ENCODE data around the gene SLC35D2.
"Not testable (repeated sequence)": the region's sequence is repeated elsewhere in the genome, so short reads cannot be mapped to it uniquely, and the experiment has no call there.

Gene SLC35D2

DNA sequence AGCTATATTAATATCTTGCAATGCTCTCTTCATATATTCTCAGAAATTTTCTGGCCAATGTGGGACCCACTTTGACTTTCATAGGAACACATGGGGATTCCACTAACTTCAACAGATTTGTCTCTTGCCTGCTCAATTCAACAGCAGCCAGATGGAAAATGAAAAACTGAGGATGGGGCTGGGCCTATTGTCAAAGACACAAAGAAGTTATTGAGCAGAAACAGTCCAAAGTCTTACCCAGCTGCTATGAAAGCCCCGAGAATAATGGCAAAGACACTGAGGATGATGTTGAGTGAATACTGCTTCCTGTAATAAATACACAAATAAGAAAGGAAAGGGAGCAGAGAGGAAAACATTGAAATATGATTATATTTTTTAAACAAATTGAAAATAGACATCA, 32.6 kb downstream of the SLC35D2 start:
- no peak for DNase-seq

DNA sequence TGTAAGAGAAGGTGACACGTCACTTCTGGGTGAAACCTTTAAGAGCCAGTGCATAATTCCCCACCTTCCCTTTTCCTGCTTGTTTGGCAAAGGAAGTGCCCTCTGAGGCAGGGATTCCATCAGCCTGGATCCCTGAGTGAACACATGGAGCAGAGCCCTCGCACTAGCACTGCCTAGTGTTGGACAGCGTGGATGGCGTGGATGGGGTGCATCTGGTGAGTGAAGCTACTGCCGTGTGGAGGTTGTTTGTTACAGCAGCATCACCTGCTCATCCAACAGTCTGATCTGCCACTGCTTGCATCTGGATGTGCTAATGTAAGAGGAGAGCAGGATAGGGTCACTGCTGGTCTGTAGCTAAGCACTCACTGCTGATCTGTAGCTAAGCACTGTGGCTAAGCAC, 35.2 kb downstream of the SLC35D2 start:
- DNase-seq = no peak

DNA sequence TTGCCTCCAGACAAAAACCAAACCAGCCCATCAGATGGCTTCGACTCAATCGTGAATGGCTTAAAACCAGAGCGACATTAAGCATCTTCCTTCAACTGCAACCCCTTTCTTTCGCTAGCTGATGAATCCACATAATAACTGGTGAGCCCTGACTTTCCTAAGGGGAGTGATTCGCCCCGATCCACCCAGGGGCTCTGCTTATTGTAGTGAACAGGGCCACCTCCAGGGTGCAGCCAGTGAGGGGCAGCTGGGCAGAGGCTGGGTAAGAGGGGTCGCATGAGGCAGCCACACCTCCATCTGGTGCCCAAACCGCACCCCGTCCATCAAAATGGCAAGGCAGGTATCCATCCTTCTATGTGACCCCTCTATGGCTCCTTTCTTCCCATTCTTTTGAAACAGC, 38.0 kb downstream of the SLC35D2 start:
- no peak for DNase-seq

DNA sequence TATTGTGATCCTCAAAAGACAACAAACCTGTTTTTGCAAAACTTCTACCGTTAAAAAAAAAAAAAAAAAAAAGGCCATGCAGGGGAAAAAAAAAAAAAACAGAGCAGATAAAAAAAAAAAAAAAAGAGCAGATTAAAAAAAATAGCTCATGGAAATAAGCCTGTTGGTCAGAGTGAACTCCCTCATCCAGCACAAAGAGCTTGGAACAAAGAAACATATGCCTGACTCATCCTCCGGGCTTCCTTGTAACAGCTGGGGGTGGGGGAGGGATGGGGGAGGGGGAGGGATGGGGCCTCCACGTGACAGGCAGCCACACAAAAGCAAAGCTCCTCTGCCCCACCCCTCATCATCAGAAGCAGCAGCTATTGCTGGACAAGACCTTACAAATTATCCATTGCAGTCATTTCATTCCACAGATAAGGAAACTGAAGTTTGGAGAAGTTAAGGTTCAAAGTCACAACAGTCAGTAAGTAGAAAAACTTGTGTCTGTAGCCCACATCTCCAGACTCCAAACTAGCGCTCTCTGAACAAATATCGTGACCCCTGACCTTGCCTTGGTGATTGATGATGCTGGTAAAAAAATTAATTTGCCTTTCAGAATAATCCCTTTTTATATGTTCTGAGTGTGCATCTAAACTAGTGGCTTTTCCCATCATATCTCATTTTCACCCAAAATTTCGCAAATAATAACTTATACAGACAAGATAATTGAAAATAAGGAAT, 38.9 kb downstream of the SLC35D2 start:
- DNase-seq = no peak

DNA sequence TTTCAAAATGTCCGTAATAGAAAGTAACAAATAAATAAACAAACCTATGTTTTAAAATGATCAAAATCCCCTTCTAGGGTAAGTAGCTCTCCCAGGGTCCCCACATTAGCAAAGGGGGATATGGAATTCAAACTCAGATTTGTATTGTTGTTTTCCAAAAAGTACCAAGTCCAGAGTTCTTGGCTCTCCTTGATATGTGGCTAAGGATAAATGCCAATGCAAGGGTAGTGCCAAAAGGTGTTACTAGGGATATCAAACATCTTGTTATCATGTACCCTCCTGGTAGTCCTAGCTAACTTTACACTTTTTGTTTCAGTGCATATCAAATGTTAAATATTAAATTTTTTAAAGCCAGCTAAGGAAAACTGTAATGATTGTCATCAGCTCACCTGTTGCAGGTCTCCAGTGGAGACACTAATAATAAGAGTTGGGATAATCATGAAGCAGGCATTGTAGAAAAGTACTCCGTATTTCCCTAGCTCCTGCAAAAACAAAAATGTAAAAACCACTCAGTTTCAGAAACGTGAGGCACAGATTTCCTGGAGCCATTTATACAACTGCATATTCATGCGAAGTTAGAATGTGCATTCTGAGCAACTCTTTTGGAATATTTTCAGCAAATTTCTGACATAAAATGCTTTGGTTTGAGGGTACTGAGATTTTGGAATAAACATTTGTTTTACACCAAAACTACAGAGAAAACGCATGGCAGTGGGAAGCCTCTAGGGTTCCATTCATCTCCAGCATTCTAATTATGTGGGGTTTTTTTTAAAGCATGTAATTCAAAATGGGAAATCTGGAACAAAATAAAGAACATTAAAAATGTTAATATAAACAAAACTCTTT, 39.8 kb downstream of the SLC35D2 start:
- no peak for DNase-seq

DNA sequence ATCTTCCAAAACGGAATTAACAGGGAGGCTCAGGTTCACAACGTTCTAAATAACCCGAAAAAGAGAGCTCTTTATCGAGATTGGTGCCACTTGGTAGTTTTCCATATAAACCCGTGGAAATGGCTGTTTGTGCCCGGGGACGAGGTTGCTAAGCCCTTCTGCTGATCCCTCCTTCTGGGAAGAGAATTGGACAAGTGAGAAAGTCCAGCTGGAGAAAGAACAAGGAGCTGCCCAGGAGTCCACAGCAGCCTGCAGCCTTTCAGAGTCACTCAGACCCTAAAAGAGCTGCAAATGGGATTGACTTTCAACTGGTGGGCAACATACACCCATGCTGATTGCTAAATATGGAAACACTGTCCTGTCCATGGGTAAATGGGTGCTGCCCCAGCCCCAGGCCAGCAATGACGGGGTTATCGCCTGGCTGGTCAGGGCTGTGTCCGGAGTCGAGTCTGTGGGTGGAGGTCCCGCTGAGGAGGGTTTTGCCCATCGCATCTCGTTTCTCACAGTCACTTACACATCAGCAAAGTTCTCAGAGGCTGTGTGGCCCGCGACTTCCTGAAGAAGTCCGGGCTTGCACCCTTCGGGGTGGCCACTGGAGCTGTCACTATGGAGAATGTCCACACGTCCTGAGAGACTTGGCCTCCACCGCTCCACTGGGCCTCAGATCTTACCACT, 40.8 kb downstream of the SLC35D2 start:
- DNase-seq = no peak

DNA sequence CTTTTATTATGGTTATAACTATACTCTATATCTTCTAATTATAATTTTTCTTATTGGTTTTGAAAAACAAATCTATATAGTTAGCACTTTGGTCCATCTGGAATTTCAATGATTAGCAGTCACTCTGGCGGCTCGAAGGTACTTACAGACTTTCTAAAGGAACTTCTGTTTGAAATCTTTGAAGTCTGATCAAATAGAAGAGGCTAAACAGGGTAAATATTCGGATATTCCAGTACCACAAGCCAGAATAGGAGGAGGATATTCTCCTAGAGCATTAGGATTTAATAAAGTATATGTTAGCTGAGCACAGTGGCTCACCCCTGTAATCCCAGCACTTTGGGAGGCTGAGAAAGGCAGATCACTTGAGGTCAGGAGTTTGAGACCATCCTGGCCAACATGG, 42.8 kb downstream of the SLC35D2 start:
- DNase-seq = no peak

DNA sequence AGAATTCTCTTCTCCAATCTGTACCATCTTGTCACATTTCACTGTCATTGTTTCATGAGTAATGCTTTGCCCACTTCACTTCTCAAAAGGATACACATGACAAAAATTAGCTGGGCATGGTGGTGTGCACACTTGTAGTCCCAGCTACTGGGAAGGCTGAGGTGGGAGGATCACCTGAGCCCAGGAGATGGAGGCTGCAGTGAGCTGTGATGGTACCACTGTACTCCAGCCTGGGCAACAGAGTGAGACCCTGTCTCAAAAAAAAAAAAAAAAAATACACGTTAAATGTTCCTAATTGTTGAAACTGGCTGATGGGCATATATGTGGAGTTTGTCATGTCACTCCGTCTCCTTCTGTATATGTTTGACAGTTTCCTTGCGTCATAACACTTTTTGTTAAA, 45.2 kb downstream of the SLC35D2 start:
- no peak for DNase-seq

DNA sequence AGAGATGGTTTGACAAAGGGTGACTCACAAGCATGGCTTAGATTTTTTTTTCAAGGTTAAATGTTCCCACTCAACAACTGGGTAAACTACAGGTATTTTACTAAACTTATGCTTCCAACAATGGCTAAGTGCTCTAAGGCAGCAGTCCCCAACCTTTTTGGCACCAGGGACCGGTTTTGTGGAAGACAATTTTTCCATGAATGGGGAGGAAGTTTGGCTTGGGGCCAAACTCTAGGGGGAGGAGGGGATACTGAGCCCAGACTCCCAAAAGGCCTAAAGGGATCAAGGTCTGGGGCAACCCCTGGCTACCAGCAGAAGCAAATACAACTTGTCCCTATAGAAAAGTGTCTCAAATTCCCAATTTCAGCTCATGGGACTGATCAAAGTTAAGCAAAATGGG, 49.6 kb downstream of the SLC35D2 start:
- DNase-seq = no peak

DNA sequence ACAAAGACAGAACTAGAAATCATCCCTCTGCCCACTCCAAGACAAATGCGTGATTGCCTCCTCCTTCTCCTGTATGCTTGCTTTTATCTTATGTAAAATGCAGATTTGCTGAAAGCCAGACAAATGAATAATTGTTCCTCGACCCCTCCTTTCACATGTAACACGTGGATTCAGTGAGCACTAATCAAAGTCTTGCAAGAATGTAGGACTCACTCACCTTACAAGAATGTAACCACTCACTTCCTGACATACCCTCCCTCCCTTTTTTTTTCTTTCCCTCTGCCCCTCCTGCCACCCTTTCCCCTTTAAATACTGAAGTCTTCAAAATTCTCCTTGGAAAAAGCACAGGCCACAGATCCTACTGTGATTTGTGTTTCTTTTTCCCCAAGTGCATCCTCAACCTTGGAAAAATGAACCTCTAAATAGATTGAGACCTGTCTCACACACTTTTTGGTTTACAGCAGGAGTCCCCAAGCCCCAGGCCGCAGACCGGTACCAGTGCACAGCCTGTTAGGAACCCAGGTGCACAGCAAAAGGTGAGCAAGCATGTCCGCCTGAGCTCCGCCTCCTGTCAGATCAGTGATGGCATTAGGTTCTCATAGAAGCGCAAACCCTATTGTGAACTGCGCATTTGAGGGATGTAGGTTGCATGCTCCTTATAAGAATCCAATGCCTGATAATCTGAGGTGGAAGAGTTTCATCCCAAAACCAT, 52.1 kb downstream of the SLC35D2 start:
- no peak for DNase-seq

DNA sequence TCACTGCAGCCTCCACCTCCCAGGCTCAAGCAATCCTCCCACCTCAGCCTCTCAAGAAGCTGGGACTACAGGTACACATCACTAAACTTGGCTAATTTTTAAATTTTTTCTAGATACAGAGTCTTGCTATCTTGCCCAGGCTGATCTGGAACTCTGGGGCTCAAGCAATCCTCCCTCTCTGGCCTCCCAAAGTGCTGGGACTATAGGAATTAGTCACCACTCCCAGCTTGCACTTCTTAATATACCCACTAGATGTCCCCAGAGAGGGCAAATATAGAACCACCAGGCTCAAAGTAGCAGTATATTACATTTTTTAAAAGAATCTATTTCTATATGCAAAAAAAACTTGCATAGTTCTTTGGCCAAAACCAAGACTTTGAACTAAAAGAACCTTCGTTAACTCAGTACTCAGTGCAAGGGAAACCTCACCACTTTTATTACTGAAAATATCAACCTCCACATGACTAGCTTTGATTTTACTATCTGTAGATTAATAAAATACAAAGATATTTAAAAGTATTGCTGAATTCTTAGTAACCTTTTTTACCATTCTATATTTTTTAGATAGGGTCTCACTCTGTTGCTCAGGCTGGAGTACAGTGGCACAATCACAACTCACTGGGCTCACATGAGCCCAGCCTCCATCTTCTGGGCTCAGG, 55.7 kb downstream of the SLC35D2 start:
- DNase-seq = no peak

DNA sequence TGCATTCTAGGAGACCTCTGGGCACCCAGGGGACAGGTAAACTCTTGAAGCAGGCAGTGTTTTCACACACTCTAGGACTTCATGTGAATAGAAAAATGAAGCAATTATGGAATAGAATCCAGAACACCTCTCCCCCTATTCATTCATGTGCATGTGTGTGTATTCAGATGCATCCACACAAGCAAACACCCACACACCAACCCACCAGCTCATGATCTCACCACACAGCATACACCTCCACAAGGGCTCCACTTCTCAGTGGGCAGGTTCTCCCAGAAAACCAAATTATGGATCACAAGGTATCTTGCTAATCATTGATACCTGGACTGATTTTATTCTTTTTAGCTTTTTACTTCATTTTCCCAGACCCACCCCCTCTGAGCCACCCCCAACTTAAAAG, 60.3 kb downstream of the SLC35D2 start:
- DNase-seq = no peak

DNA sequence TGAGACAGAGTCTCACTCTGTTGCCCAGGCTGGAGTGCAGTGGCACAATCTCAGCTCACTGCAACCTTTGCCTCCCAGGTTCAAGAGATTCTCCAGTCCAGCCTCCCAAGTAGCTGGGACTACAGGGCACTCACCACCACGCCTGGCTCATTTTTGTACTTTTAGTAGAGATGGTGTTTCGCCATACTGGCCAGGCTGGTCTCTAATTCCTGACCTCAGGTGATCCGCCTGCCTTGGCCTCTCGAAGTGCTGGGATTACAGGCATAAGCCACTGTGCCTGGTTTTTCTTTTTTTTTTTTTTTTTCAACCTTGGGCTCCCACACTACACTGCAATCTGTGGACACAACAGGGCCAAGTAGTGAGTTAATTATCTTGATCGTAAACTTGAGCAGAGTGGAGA, 60.8 kb downstream of the SLC35D2 start:
- not testable (repeated sequence) for DNase-seq

DNA sequence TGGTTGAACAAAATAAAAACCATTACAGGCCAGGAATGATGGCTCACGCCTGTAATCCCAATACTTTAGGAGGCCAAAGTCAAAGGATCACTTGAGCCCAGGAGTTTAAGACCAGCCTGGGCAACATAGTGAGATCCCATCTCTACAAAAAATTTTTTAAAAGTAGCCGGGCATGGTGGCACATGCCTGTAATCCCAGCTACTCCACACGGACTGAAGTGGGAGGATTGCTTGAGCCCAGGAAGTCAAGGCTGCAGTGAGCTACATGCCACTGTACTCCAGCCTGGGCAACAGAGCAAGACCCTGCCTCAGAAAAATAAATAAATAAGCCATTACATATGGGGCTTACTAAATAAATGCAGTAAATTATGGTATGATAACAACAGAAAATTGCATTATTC, 61.3 kb downstream of the SLC35D2 start:
- not testable (repeated sequence) for DNase-seq

DNA sequence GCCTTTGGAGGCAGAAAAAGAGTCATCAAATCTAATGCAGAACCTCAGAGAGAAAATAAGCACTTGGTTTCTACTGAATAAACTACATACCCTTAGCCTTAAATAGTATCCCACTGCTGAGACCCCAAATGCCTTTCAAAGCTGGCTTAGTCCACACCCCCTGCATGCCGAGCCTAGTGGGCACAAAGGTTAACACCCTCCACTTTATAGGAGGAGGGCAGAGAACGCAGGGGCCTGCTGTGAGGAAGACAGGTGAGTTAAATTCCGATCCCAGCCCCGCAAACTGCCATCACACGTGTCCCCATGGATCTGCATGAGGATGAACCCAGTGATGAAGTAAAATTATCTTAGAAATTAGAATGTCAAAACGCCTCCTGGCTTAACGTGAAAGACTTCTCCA, 62.0 kb downstream of the SLC35D2 start:
- DNase-seq = no peak

DNA sequence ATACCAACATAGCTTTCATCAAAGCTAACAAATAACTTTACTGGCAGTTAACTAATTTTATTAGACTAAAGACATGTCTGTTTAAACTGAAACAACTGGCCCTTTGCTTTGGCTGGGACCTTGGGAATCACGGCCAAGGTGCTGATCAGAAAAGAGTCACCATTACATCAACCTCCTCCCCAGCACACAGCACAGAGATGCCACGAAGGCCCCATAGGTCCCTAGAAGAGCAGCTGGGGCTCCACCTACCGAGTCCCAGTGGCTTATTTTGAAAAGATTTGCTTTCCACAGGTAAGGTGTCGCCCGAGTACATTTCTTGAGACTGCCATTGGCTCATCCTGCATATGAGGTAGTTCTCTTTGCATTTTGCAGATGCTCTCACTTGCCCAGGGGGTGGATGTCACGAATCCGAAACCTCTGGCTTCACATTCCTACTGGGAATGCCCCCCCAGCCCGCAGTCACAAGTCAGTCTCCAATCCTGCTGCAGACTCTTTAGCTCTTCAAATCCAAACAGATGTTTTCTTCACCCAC, 62.7 kb downstream of the SLC35D2 start:
- no peak for DNase-seq

DNA sequence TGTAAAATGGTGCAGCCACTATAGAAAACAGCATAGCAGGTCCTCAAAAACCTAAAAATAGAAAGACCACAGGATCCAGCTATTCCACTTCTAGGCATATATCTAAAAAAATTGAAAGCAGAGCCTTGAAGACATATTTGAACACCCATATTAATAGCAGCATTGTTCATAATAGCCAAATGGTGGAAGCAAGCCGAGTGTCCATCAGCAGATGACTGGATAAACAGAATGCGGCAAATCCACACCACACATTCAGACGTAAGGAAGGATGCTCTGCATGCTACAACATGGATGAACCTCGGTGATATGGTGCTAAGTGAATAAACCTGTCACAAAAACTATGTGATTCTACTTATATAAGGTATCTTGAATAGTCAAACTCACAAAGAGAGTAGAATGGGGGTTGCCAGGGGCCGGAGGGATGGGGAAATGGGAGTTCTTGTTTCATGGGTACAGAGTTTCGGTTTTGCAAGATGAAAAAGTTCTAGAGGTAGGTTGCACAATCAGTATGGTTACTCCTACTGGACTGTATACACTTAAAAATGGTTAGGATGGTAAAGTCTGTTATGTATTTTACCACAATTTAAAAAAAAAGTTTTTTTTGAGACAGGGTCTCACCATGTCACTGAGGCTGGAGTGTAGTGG, 64.5 kb downstream of the SLC35D2 start:
- no peak for DNase-seq

DNA sequence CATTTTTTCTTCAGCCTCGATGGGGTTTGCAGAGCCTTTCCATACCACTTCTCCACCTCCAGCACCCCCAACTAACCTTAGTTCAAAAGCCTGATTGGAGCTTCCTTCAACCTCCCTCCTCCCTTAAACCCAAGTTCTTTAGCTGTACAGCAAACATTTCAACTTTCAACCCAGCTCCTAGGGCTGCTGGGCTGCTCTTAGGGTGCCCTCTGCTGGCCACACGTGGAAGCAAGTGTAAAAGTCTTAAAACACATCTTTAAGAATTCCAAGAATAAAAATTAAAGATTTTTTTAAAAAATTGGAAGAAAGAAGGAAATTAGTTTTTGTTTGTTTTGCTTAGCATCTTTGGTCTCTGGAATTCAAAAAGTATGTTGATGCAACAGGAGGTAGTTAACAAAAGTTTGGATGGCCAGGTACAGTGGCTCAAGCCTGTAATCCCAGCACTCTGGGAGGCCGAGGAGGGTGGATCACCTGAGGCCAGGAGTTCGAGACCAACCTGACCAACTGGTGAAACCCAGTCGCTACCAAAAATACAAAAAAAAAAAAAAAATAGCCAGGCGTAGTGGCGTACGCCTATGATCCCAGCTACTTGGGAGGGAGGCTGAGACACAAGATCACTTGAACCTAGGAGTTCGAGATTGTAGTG, 66.1 kb downstream of the SLC35D2 start:
- no peak for DNase-seq

DNA sequence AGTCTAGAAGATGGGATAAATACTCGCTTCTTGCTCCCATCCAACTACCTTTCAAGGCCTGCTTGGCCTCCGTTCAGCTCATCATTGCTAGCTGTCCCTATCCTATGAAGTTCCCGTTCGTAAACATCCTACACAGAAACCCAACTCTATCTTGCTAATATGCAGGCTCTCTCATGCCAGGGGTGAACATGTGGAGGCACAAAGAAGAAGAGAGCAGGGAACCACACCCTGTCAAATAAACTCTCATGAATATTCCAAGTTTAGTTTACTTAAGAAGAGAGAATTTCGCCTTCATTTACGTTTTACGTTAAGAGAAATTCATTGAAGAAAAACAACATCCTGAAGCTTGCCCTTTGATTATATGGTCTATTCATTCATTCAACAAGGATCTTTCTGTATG, 73.7 kb downstream of the SLC35D2 start:
- no peak for DNase-seq

DNA sequence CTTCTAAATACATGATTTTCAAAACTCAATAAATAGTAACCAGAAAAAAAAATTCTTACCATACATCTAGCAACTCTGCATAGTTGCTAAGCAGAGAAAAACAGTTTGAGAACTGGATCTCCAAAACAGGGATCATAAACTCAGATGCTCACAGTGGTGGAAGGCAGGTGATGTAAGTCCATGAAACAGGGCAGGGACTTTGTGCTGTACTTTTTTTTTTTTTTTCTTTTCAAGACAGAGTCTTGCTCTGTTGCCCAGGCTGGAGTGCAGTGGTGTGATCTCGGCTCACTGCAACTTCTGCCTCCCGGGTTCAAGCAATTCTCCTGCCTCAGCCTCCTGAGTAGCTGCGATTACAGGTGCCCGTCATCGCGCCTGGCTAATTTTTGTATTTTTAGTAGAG, 76.6 kb downstream of the SLC35D2 start:
- DNase-seq = not testable (repeated sequence)

DNA sequence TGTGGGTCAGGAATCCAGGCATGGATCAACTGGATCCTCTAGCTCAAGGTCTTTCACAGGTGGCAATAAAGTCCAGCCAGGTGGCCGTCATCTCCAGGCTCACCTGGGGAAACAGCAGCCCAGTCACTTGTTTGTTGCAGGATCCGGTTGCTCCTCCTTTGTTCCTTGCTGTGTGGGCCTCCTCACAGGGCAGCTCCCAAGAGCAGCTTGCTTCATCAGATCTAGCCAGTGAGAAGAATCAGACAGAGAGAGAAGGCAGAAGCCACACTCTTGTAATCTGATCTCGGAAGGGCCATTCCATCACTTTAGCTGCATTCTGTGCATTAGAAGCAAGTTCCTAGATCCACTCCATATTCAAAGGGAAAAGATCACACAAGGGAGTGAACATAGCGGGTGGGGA, 78.3 kb downstream of the SLC35D2 start:
- no peak for DNase-seq
